ENCODE results near the gene EMP1.

The EMP1 gene

DNA sequence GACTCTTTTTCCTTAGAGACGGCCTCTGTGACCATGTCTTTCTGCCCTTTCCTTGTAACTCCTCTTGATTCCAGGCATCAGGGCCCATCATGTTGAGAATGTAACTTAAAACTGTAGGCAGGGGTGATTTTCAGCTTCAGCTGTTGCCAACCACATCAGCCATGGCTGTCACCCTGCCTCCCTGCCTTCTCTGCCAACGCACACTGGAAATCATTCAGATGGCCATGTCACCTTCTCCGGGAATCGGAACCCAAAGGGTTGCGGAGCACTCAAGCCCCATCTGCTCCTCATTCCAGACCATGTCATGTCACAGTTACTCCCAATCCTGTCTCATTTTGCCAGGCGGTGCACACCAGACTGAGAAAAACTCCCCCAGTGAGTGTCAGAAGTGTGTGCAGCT is 72.1 kb downstream of the EMP1 start:
- in situ Hi-C loops (cut with MboI; ENCODE audit: low pct_unique_long_range_greater_than_20kb, low sequenced_read_pairs, unreplicated experiment), result no loop called here
- no peak for DNase-seq (ENCODE audit: low spot score)
- no peak for TF ChIP-seq CTCF (IDR thresholded peaks at IDR 0.05; ENCODE audit: extremely low read depth, insufficient read depth, missing control alignments)
